Measurements from ENCODE around the gene IFNA6.

DNA sequence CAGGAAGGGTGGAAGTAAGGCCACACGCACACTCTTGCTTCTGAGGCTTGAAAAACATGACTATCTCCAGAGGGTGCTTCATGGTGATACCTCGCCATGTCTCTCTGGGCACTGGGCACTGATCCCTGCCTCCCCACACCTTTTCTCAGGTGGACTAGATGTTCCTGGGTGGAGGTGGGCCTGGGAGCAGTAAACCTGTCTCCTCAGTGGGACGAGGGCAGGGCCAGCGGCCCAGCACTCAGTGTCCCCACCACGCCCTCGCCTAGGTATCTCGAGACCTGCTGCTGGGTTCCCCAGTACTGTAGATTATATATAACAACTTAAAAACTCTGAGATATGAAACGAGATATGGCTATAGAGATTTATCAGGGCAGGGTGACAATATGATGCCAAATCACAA, 11.6 kb upstream of the IFNA6 start:
- TF ChIP-seq, protein P1, sequence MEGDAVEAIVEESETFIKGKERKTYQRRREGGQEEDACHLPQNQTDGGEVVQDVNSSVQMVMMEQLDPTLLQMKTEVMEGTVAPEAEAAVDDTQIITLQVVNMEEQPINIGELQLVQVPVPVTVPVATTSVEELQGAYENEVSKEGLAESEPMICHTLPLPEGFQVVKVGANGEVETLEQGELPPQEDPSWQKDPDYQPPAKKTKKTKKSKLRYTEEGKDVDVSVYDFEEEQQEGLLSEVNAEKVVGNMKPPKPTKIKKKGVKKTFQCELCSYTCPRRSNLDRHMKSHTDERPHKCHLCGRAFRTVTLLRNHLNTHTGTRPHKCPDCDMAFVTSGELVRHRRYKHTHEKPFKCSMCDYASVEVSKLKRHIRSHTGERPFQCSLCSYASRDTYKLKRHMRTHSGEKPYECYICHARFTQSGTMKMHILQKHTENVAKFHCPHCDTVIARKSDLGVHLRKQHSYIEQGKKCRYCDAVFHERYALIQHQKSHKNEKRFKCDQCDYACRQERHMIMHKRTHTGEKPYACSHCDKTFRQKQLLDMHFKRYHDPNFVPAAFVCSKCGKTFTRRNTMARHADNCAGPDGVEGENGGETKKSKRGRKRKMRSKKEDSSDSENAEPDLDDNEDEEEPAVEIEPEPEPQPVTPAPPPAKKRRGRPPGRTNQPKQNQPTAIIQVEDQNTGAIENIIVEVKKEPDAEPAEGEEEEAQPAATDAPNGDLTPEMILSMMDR (IDR thresholded peaks at IDR 0.05; ENCODE audit: poor library complexity, severe bottlenecking): no peak
- TF ChIP-seq SMC3 (conservative IDR thresholded peaks at IDR 0.05; ENCODE audit: poor library complexity) (no peak), RAD21 (conservative IDR thresholded peaks at IDR 0.05) (no peak), EP300 (conservative IDR thresholded peaks at IDR 0.05; ENCODE audit: poor library complexity, severe bottlenecking) (no peak), POLR2AphosphoS5 (IDR thresholded peaks at IDR 0.05) (no peak), EZH2 (IDR thresholded peaks at IDR 0.05; ENCODE audit: borderline replicate concordance, insufficient read depth, low read length, poor library complexity, severe bottlenecking) (no peak), TAF1 (IDR thresholded peaks at IDR 0.05; ENCODE audit: low read depth) (no peak), MXI1 (conservative IDR thresholded peaks at IDR 0.05; ENCODE audit: poor library complexity, severe bottlenecking) (no peak)
- TF ChIP-seq, protein P2, sequence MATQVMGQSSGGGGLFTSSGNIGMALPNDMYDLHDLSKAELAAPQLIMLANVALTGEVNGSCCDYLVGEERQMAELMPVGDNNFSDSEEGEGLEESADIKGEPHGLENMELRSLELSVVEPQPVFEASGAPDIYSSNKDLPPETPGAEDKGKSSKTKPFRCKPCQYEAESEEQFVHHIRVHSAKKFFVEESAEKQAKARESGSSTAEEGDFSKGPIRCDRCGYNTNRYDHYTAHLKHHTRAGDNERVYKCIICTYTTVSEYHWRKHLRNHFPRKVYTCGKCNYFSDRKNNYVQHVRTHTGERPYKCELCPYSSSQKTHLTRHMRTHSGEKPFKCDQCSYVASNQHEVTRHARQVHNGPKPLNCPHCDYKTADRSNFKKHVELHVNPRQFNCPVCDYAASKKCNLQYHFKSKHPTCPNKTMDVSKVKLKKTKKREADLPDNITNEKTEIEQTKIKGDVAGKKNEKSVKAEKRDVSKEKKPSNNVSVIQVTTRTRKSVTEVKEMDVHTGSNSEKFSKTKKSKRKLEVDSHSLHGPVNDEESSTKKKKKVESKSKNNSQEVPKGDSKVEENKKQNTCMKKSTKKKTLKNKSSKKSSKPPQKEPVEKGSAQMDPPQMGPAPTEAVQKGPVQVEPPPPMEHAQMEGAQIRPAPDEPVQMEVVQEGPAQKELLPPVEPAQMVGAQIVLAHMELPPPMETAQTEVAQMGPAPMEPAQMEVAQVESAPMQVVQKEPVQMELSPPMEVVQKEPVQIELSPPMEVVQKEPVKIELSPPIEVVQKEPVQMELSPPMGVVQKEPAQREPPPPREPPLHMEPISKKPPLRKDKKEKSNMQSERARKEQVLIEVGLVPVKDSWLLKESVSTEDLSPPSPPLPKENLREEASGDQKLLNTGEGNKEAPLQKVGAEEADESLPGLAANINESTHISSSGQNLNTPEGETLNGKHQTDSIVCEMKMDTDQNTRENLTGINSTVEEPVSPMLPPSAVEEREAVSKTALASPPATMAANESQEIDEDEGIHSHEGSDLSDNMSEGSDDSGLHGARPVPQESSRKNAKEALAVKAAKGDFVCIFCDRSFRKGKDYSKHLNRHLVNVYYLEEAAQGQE (IDR thresholded peaks at IDR 0.05; ENCODE audit: borderline replicate concordance): no peak

Data from neural cell (in vitro differentiated cells).